ENCODE results near the gene GRM8. TPM values are rescaled to one million over a fixed set of nuclear protein-coding genes. Genes with fewer than 3 reads are reported as not detected.

The GRM8 gene
- total RNA-seq, 1 experiment from 2014 or later: not detected

DNA sequence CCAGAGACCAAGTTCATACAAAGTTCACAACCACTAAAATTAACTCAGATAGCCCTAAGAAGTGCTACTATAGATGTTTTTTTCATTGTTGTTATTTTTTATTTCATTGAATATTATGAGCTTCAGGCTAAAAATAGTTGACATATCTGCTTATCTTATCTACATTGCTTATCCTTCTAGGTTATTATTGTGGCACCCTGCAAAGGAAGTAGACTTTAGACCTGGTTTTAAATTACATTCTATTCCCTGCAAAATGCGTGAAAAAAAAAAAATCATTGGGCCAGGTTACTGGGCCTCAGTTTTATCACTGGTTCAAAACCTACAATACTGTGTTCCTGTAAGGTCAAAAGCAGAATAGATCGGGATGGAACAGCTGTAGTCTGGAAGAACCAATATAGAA lies 811.0 kb downstream of the GRM8 start:
- ChIA-PET CTCF (no interaction called here), POLR2A (no interaction called here)
- no peak overlapping the region for H3K27ac ChIP-seq (ENCODE audit: low read length)
- in situ Hi-C loops (cut with HindIII; ENCODE audit: low pct_unique_long_range_greater_than_20kb, low sequenced_read_pairs): no loop called here
- no peak for TF ChIP-seq TCF7L2 (IDR thresholded peaks at IDR 0.05; ENCODE audit: low read depth, low read length)
- TF ChIP-seq SIN3A (IDR thresholded peaks at IDR 0.05; ENCODE audit: borderline replicate concordance, insufficient read depth, low read depth, low read length): no peak
- TF ChIP-seq, protein P1, sequence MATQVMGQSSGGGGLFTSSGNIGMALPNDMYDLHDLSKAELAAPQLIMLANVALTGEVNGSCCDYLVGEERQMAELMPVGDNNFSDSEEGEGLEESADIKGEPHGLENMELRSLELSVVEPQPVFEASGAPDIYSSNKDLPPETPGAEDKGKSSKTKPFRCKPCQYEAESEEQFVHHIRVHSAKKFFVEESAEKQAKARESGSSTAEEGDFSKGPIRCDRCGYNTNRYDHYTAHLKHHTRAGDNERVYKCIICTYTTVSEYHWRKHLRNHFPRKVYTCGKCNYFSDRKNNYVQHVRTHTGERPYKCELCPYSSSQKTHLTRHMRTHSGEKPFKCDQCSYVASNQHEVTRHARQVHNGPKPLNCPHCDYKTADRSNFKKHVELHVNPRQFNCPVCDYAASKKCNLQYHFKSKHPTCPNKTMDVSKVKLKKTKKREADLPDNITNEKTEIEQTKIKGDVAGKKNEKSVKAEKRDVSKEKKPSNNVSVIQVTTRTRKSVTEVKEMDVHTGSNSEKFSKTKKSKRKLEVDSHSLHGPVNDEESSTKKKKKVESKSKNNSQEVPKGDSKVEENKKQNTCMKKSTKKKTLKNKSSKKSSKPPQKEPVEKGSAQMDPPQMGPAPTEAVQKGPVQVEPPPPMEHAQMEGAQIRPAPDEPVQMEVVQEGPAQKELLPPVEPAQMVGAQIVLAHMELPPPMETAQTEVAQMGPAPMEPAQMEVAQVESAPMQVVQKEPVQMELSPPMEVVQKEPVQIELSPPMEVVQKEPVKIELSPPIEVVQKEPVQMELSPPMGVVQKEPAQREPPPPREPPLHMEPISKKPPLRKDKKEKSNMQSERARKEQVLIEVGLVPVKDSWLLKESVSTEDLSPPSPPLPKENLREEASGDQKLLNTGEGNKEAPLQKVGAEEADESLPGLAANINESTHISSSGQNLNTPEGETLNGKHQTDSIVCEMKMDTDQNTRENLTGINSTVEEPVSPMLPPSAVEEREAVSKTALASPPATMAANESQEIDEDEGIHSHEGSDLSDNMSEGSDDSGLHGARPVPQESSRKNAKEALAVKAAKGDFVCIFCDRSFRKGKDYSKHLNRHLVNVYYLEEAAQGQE (IDR thresholded peaks at IDR 0.05; ENCODE audit: insufficient read depth in 1 of 2, low read depth in 2 of 2, low read length in 1 of 2): no peak
- TF ChIP-seq, protein P2, sequence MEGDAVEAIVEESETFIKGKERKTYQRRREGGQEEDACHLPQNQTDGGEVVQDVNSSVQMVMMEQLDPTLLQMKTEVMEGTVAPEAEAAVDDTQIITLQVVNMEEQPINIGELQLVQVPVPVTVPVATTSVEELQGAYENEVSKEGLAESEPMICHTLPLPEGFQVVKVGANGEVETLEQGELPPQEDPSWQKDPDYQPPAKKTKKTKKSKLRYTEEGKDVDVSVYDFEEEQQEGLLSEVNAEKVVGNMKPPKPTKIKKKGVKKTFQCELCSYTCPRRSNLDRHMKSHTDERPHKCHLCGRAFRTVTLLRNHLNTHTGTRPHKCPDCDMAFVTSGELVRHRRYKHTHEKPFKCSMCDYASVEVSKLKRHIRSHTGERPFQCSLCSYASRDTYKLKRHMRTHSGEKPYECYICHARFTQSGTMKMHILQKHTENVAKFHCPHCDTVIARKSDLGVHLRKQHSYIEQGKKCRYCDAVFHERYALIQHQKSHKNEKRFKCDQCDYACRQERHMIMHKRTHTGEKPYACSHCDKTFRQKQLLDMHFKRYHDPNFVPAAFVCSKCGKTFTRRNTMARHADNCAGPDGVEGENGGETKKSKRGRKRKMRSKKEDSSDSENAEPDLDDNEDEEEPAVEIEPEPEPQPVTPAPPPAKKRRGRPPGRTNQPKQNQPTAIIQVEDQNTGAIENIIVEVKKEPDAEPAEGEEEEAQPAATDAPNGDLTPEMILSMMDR (IDR thresholded peaks at IDR 0.05): no peak
- no peak for TF ChIP-seq POLR2AphosphoS5 (IDR thresholded peaks at IDR 0.05; ENCODE audit: low read depth, low read length)
- BruUV-seq (replicated peaks): no TSS peak
- DNase-seq (ENCODE audit: low read depth, low spot score): no peak
- H3K27me3 ChIP-seq (ENCODE audit: control insufficient read depth, insufficient read depth, low read length): no peaks in the 10 kb centered on the region
- H3K4me3 ChIP-seq (ENCODE audit: low read depth in 2 of 2, low read length in 2 of 2): no peak overlapping the region
- H3K4me1 ChIP-seq (ENCODE audit: control insufficient read depth, insufficient read depth, low read length): no peaks in the 10 kb centered on the region
- no peaks in the 10 kb centered on the region for H3K9me3 ChIP-seq (ENCODE audit: control insufficient read depth, insufficient read depth, low read depth, low read length)
- H3K36me3 ChIP-seq (ENCODE audit: control insufficient read depth, insufficient read depth, low read length): no peaks in the 10 kb centered on the region
- ATAC-seq: no peak
- intact Hi-C loops (cut with micrococcal nuclease; ENCODE audit: unreplicated experiment): no loop called here

DNA sequence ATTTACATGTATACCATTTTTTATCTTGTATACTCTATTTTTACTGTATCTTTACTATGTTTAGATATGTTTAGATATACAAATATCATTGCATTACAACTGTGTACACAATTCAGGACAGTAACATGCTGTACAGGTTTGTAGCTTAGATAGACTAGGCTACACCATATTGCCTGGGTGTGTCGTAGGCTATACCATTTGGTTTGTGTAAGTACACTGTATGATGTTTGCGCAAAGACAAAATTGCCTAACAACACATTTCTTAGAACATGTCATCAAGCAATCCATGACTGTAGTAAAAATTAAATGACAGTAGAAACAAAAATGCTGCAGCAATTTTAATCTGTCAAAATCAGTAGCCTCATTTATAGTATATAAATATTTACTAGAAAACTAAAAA lies 812.2 kb downstream of the GRM8 start:
- Histone ChIP-seq H3K9me3 (ENCODE audit: control insufficient read depth, insufficient read depth, low read depth, low read length) (no peaks in the 10 kb centered on the region), H3K27me3 (ENCODE audit: control insufficient read depth, insufficient read depth, low read length) (no peaks in the 10 kb centered on the region), H3K4me1 (ENCODE audit: control insufficient read depth, insufficient read depth, low read length) (no peaks in the 10 kb centered on the region), H3K27ac (ENCODE audit: low read length) (no peak overlapping the region), H3K36me3 (ENCODE audit: control insufficient read depth, insufficient read depth, low read length) (no peaks in the 10 kb centered on the region), H3K4me3 (ENCODE audit: low read depth in 2 of 2, low read length in 2 of 2) (no peak overlapping the region)
- POLR2A ChIA-PET: no interaction called here
- intact Hi-C loops (cut with micrococcal nuclease; ENCODE audit: unreplicated experiment): no loop called here
- BruUV-seq (replicated peaks): no TSS peak
- TF ChIP-seq, protein P1 (IDR thresholded peaks at IDR 0.05; ENCODE audit: insufficient read depth in 1 of 2, low read depth in 2 of 2, low read length in 1 of 2): no peak
- no peak for TF ChIP-seq POLR2AphosphoS5 (IDR thresholded peaks at IDR 0.05; ENCODE audit: low read depth, low read length)
- TF ChIP-seq TCF7L2 (IDR thresholded peaks at IDR 0.05; ENCODE audit: low read depth, low read length): no peak
- TF ChIP-seq, protein P2 (IDR thresholded peaks at IDR 0.05): no peak
- TF ChIP-seq SIN3A (IDR thresholded peaks at IDR 0.05; ENCODE audit: borderline replicate concordance, insufficient read depth, low read depth, low read length): no peak
- in situ Hi-C loops (cut with HindIII; ENCODE audit: low pct_unique_long_range_greater_than_20kb, low sequenced_read_pairs): no loop called here
- CTCF ChIA-PET: no interaction called here
- ATAC-seq (no peak), DNase-seq (ENCODE audit: low read depth, low spot score) (no peak)
